ENCODE results near the gene EIF4H.

Gene EIF4H

GRCh38 chr7:74173866-74174605 is at the start of gene EIF4H:
EIF4H (plus strand) TSS chr7:74174356; CDS start chr7:74174384, 28 bp downstream.
- Mint-ChIP-seq H3K27me3 (ENCODE audit: low read depth) (no peaks in the 10 kb centered on the region), H3K36me3 (ENCODE audit: low read depth) (peaks cover 25% of the 10 kb centered on the region), H3K9me3 (no peaks in the 10 kb centered on the region), H3K27ac (peak within 1 kb of the TSS; percentile 93), H3K4me3 (peak within 1 kb of the TSS; percentile 96), H3K4me1 (ENCODE audit: low read depth) (peaks cover 37% of the 10 kb centered on the region)
- peak; percentile 94 for DNase-seq (ENCODE audit: low spot score)

GRCh38 chr7:74126220-74126880 is 47.8 kb upstream of the EIF4H start:
- Mint-ChIP-seq H3K4me3 (no peak overlapping the region), H3K27me3 (ENCODE audit: low read depth) (no peaks in the 10 kb centered on the region), H3K36me3 (ENCODE audit: low read depth) (peaks cover 2% of the 10 kb centered on the region), H3K4me1 (ENCODE audit: low read depth) (no peaks in the 10 kb centered on the region), H3K9me3 (no peaks in the 10 kb centered on the region), H3K27ac (no peak overlapping the region)
- no peak for DNase-seq (ENCODE audit: low spot score)

- peaks cover 5% of the 10 kb centered on the region for H3K4me1 Mint-ChIP-seq (ENCODE audit: low read depth)
- H3K9me3 Mint-ChIP-seq: no peaks in the 10 kb centered on the region
- no peak for DNase-seq (ENCODE audit: low spot score)
- no peaks in the 10 kb centered on the region for H3K36me3 Mint-ChIP-seq (ENCODE audit: low read depth)
- H3K4me3 Mint-ChIP-seq: no peak overlapping the region
- no peak overlapping the region for H3K27ac Mint-ChIP-seq
- no peaks in the 10 kb centered on the region for H3K27me3 Mint-ChIP-seq (ENCODE audit: low read depth)
Observed at GRCh38 chr7:74129887-74130286, 44.3 kb upstream of the EIF4H start.

- Mint-ChIP-seq H3K4me1 (ENCODE audit: low read depth) (peaks cover 5% of the 10 kb centered on the region), H3K27me3 (ENCODE audit: low read depth) (no peaks in the 10 kb centered on the region), H3K27ac (no peak overlapping the region), H3K4me3 (no peak overlapping the region), H3K9me3 (no peaks in the 10 kb centered on the region), H3K36me3 (ENCODE audit: low read depth) (no peaks in the 10 kb centered on the region)
- DNase-seq (ENCODE audit: low spot score): no peak
Observed at GRCh38 chr7:74130518-74130917, 43.6 kb upstream of the EIF4H start.

- no peaks in the 10 kb centered on the region for H3K36me3 Mint-ChIP-seq (ENCODE audit: low read depth)
- no peak overlapping the region for H3K4me3 Mint-ChIP-seq
- no peak overlapping the region for H3K27ac Mint-ChIP-seq
- peaks cover 5% of the 10 kb centered on the region for H3K4me1 Mint-ChIP-seq (ENCODE audit: low read depth)
- no peaks in the 10 kb centered on the region for H3K9me3 Mint-ChIP-seq
- H3K27me3 Mint-ChIP-seq (ENCODE audit: low read depth): no peaks in the 10 kb centered on the region
- peak; percentile 29 for DNase-seq (ENCODE audit: low spot score)
Observed at GRCh38 chr7:74134117-74134620, 40.0 kb upstream of the EIF4H start.

GRCh38 chr7:74138334-74138867 is 35.8 kb upstream of the EIF4H start:
- Mint-ChIP-seq H3K36me3 (ENCODE audit: low read depth) (no peaks in the 10 kb centered on the region), H3K4me3 (no peak overlapping the region), H3K27ac (peak overlapping the region; percentile 4), H3K27me3 (ENCODE audit: low read depth) (peaks cover 2% of the 10 kb centered on the region), H3K9me3 (no peaks in the 10 kb centered on the region), H3K4me1 (ENCODE audit: low read depth) (peaks cover 9% of the 10 kb centered on the region)
- DNase-seq (ENCODE audit: low spot score): no peak

- peaks cover 6% of the 10 kb centered on the region for H3K4me1 Mint-ChIP-seq (ENCODE audit: low read depth)
- no peaks in the 10 kb centered on the region for H3K36me3 Mint-ChIP-seq (ENCODE audit: low read depth)
- peaks cover 2% of the 10 kb centered on the region for H3K27me3 Mint-ChIP-seq (ENCODE audit: low read depth)
- DNase-seq (ENCODE audit: low spot score): no peak
- no peak overlapping the region for H3K4me3 Mint-ChIP-seq
- no peak overlapping the region for H3K27ac Mint-ChIP-seq
- H3K9me3 Mint-ChIP-seq: no peaks in the 10 kb centered on the region
Observed at GRCh38 chr7:74138945-74139843, 35.0 kb upstream of the EIF4H start.

- Mint-ChIP-seq H3K4me3 (no peak overlapping the region), H3K27ac (no peak overlapping the region), H3K9me3 (peaks cover 4% of the 10 kb centered on the region), H3K27me3 (ENCODE audit: low read depth) (peaks cover 8% of the 10 kb centered on the region), H3K4me1 (ENCODE audit: low read depth) (peaks cover 4% of the 10 kb centered on the region), H3K36me3 (ENCODE audit: low read depth) (no peaks in the 10 kb centered on the region)
- DNase-seq (ENCODE audit: low spot score): no peak
Observed at GRCh38 chr7:74141705-74142104, 32.5 kb upstream of the EIF4H start.

- H3K27ac Mint-ChIP-seq: no peak overlapping the region
- H3K4me3 Mint-ChIP-seq: no peak overlapping the region
- peaks cover 8% of the 10 kb centered on the region for H3K27me3 Mint-ChIP-seq (ENCODE audit: low read depth)
- DNase-seq (ENCODE audit: low spot score): no peak
- peaks cover 4% of the 10 kb centered on the region for H3K4me1 Mint-ChIP-seq (ENCODE audit: low read depth)
- H3K9me3 Mint-ChIP-seq: peaks cover 4% of the 10 kb centered on the region
- no peaks in the 10 kb centered on the region for H3K36me3 Mint-ChIP-seq (ENCODE audit: low read depth)
Observed at GRCh38 chr7:74143383-74143782, 30.8 kb upstream of the EIF4H start.

- Mint-ChIP-seq H3K36me3 (ENCODE audit: low read depth) (no peaks in the 10 kb centered on the region), H3K4me1 (ENCODE audit: low read depth) (no peaks in the 10 kb centered on the region), H3K4me3 (no peak overlapping the region), H3K9me3 (peaks cover 4% of the 10 kb centered on the region), H3K27me3 (ENCODE audit: low read depth) (peaks cover 5% of the 10 kb centered on the region), H3K27ac (no peak overlapping the region)
- DNase-seq (ENCODE audit: low spot score): no peak
Observed at GRCh38 chr7:74148491-74148890, 25.7 kb upstream of the EIF4H start.

GRCh38 chr7:74149071-74149470 is 25.1 kb upstream of the EIF4H start:
- H3K27ac Mint-ChIP-seq: no peak overlapping the region
- no peak for DNase-seq (ENCODE audit: low spot score)
- peaks cover 4% of the 10 kb centered on the region for H3K9me3 Mint-ChIP-seq
- no peaks in the 10 kb centered on the region for H3K36me3 Mint-ChIP-seq (ENCODE audit: low read depth)
- no peaks in the 10 kb centered on the region for H3K4me1 Mint-ChIP-seq (ENCODE audit: low read depth)
- peaks cover 5% of the 10 kb centered on the region for H3K27me3 Mint-ChIP-seq (ENCODE audit: low read depth)
- H3K4me3 Mint-ChIP-seq: no peak overlapping the region

- Mint-ChIP-seq H3K27ac (no peak overlapping the region), H3K4me3 (no peak overlapping the region), H3K4me1 (ENCODE audit: low read depth) (no peaks in the 10 kb centered on the region), H3K36me3 (ENCODE audit: low read depth) (no peaks in the 10 kb centered on the region), H3K9me3 (peaks cover 4% of the 10 kb centered on the region), H3K27me3 (ENCODE audit: low read depth) (peaks cover 5% of the 10 kb centered on the region)
- no peak for DNase-seq (ENCODE audit: low spot score)
Observed at GRCh38 chr7:74149603-74150002, 24.6 kb upstream of the EIF4H start.

GRCh38 chr7:74153736-74154135 is 20.4 kb upstream of the EIF4H start:
- Mint-ChIP-seq H3K4me3 (no peak overlapping the region), H3K27me3 (ENCODE audit: low read depth) (no peaks in the 10 kb centered on the region), H3K4me1 (ENCODE audit: low read depth) (no peaks in the 10 kb centered on the region), H3K36me3 (ENCODE audit: low read depth) (no peaks in the 10 kb centered on the region), H3K27ac (no peak overlapping the region), H3K9me3 (no peaks in the 10 kb centered on the region)
- no peak for DNase-seq (ENCODE audit: low spot score)
